Activated B cell treated with CpG ODN at 0.5 μM for 24 hours (primary cell): ENCODE results near the gene TLK1. TPM values are rescaled to one million over a fixed set of nuclear protein-coding genes. Genes with fewer than 3 reads are reported as not detected.
A peak's percentile ranks its signal among the peaks of the same experiment; 100 is the strongest.

Experiments used
- ATAC-seq: fragments of 200-7000 bp; cut with Tn5 transposase; one replicate; pipeline ENCODE4 v1.10.0; 2021; ENCODE audit warnings: low read depth, mild to moderate bottlenecking, moderate library complexity
- CTCF ChIA-PET: fragments of 350-600 bp; sonication (Branson Sonifier 250); formaldehyde crosslinking; loops from one replicate; lab custom pipeline; 2021; ENCODE audit warnings: antibody characterized with exemption; lab: Charles Lee
- POLR2A ChIA-PET: fragments of 350-600 bp; sonication (Branson Sonifier 250); formaldehyde crosslinking; loops from one replicate; lab custom pipeline; 2021; ENCODE audit warnings: antibody characterized with exemption; lab: Charles Lee
- DNase-seq: peaks from one replicate; pipeline ENCODE4 v3.0.0; 2022
- H3K27ac Mint-ChIP-seq: one replicate; pipeline ENCODE4 v1.8.0; 2020; ENCODE audit warnings: mixed read lengths
- H3K27me3 Mint-ChIP-seq: one replicate; pipeline ENCODE4 v1.8.0; 2021; ENCODE audit warnings: mixed read lengths
- H3K36me3 Mint-ChIP-seq: one replicate; pipeline ENCODE4 v1.8.0; 2021; ENCODE audit warnings: low read depth, mixed read lengths
- H3K4me1 Mint-ChIP-seq: one replicate; pipeline ENCODE4 v1.8.0; 2021; ENCODE audit warnings: mixed read lengths
- H3K4me3 Mint-ChIP-seq: one replicate; pipeline ENCODE4 v1.8.0; 2020; ENCODE audit warnings: mild to moderate bottlenecking, mixed read lengths
- H3K9me3 Mint-ChIP-seq: one replicate; pipeline ENCODE4 v1.8.0; 2020; ENCODE audit warnings: mixed read lengths
- intact Hi-C: fragments of 100-400 bp; cut with micrococcal nuclease; formaldehyde crosslinking; loops from one replicate; pipeline ENCODE4 v1.15.1; 2024
- total RNA-seq: library from RNA; stranded (reverse); gene quantifications from 2 replicates; pipeline ENCODE4 v1.2.3, GENCODE V29; 2022
- TF ChIP-seq, protein P1 (sequence below): fragments of 200-600 bp; IDR thresholded peaks from one replicate; pipeline ENCODE4 v1.8.0; 2022; ENCODE audit warnings: antibody characterized with exemption, mild to moderate bottlenecking

TLK1 gene
- total RNA-seq, 1 donor from 2014 or later: 125 TPM

DNA sequence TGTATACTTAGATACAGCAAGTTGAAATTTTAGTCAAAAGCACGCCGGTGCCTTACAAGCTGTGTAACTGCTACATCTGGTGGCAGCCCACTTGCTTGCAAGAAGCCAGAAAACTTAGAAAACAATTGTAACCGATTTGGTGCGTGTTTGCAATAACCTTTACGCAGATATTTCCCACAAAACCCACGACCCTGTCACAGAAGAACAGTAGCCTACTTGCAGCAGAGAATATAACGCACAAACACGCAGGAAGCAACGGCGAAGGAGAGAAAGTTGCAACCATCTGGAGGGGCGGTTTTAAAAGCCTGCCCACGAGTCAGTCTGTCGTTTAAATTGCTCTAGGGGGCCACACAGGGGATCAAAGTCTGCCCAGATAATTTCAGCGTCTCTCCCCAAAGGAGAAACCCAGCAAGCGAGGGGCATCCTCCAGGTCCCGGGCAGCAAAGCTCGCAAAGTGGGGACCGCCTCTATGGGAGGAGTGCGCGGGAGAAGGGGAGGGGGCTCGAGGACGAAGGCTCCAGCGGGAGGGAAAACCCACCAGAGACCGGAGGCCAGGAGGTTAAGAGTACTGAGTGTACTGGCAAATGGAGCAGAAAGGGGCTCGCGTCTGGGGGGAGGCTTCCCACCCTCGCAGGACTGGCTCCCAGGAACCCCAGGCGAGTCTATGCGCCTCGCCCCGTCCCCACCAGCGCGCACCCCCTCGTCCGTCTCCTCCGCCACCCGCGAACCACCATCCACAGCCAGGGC, 1.1 kb downstream of the TLK1 start:
- CTCF ChIA-PET: interaction anchor here (0.7 to 8.9 kb wide), 5 partner anchors 73 to 258 kb away, joined by 3 to 51 read pairs (median 5); no protein-coding TSS in a partner anchor
- H3K27ac Mint-ChIP-seq: peak overlapping the region; percentile 91
- peaks cover 66% of the 10 kb centered on the region for H3K4me1 Mint-ChIP-seq

GRCh38 chr2:171158790-171159371, 1.8 kb downstream of the TLK1 start:
- Mint-ChIP-seq H3K9me3 (no peaks in the 10 kb centered on the region), H3K27ac (peak overlapping the region; percentile 91), H3K4me1 (peaks cover 72% of the 10 kb centered on the region), H3K4me3 (peak overlapping the region; percentile 92), H3K36me3 (peaks cover 10% of the 10 kb centered on the region), H3K27me3 (no peaks in the 10 kb centered on the region)
- ChIA-PET POLR2A (interaction anchor here (0.5 to 3.8 kb wide), 14 partner anchors 151 to 881 kb away, joined by 3 to 40 read pairs (median 6); partner anchors contain the start of genes DCAF17, GORASP2 and METTL8), CTCF (interaction anchor here (0.8 to 8.9 kb wide), 4 partner anchors 72 to 258 kb away, joined by 3 to 51 read pairs (median 9); no protein-coding TSS in a partner anchor)
- TF ChIP-seq, protein P1, sequence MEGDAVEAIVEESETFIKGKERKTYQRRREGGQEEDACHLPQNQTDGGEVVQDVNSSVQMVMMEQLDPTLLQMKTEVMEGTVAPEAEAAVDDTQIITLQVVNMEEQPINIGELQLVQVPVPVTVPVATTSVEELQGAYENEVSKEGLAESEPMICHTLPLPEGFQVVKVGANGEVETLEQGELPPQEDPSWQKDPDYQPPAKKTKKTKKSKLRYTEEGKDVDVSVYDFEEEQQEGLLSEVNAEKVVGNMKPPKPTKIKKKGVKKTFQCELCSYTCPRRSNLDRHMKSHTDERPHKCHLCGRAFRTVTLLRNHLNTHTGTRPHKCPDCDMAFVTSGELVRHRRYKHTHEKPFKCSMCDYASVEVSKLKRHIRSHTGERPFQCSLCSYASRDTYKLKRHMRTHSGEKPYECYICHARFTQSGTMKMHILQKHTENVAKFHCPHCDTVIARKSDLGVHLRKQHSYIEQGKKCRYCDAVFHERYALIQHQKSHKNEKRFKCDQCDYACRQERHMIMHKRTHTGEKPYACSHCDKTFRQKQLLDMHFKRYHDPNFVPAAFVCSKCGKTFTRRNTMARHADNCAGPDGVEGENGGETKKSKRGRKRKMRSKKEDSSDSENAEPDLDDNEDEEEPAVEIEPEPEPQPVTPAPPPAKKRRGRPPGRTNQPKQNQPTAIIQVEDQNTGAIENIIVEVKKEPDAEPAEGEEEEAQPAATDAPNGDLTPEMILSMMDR: no peak
- no peak for ATAC-seq
- no peak for DNase-seq
- intact Hi-C loops: loop anchor here (1.0 to 5.0 kb wide), 5 partner anchors 9 to 257 kb away; no protein-coding TSS in a partner anchor

More for the DNA sequence above, 1.1 kb downstream of the TLK1 start:
- DNase-seq: no peak
- peak overlapping the region; percentile 92 for H3K4me3 Mint-ChIP-seq
- TF ChIP-seq, protein P1: no peak
- H3K36me3 Mint-ChIP-seq: peaks cover 10% of the 10 kb centered on the region
- peak; percentile 13 for ATAC-seq
- POLR2A ChIA-PET: interaction anchor here (0.5 to 3.8 kb wide), 18 partner anchors 73 to 840 kb away, joined by 3 to 40 read pairs (median 6); partner anchors contain the start of genes DCAF17, GORASP2 and METTL8
- H3K27me3 Mint-ChIP-seq: no peaks in the 10 kb centered on the region
- intact Hi-C loops: loop anchor here (1.0 to 10.0 kb wide), 13 partner anchors 9 to 1398 kb away; partner anchors contain the start of genes DCAF17, DYNC1I2, GORASP2 and PDK1
- no peaks in the 10 kb centered on the region for H3K9me3 Mint-ChIP-seq

GRCh38 chr2:171158036-171158789, 2.5 kb downstream of the TLK1 start:
- CTCF ChIA-PET: interaction anchor here (1.1 to 8.9 kb wide), 5 partner anchors 72 to 276 kb away, joined by 3 to 51 read pairs (median 5); partner anchors contain the start of genes DCAF17 and METTL8
- peaks cover 10% of the 10 kb centered on the region for H3K36me3 Mint-ChIP-seq
- no peaks in the 10 kb centered on the region for H3K27me3 Mint-ChIP-seq
- ATAC-seq: no peak
- no peaks in the 10 kb centered on the region for H3K9me3 Mint-ChIP-seq
- POLR2A ChIA-PET: interaction anchor here (0.5 to 3.8 kb wide), 10 partner anchors 160 to 881 kb away, joined by 3 to 40 read pairs (median 5); partner anchors contain the start of genes DCAF17 and METTL8
- H3K4me3 Mint-ChIP-seq: peak overlapping the region; percentile 92
- DNase-seq: no peak
- H3K4me1 Mint-ChIP-seq: peaks cover 69% of the 10 kb centered on the region
- H3K27ac Mint-ChIP-seq: no peak overlapping the region
- TF ChIP-seq, protein P1: no peak
- intact Hi-C loops: loop anchor here (5.0 kb wide), 2 partner anchors 71 to 101 kb away; no protein-coding TSS in a partner anchor

DNA sequence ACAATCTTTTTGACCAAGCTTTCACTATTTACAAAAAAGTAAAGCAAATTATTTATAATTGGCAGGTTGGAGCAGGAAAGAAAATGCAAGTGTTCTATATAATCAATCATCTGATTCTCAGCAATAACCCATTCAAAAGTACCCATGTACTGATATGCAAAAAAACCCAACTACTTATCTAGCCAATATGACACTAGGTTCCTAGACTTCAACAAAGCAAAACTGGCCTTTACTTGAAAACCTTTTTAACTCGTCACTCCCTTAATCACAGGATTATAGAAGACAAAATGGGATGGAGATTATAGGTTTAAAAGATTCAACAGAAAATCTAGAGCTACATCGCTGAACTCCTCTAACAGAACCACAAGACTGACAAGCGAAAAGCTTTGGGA, 3.6 kb downstream of the TLK1 start:
- Mint-ChIP-seq H3K27me3 (no peaks in the 10 kb centered on the region), H3K27ac (no peak overlapping the region), H3K4me1 (peaks cover 71% of the 10 kb centered on the region), H3K9me3 (no peaks in the 10 kb centered on the region), H3K36me3 (peaks cover 10% of the 10 kb centered on the region), H3K4me3 (no peak overlapping the region)
- ChIA-PET CTCF (interaction anchor here (0.7 to 8.9 kb wide), 5 partner anchors 185 to 277 kb away, joined by 3 to 51 read pairs (median 4); partner anchors contain the start of genes DCAF17, GORASP2 and METTL8), POLR2A (interaction anchor here (1.2 to 3.2 kb wide), 2 partner anchors 161 to 277 kb away, joined by 4 to 23 read pairs; partner anchors contain the start of genes DCAF17 and METTL8)
- intact Hi-C loops: loop anchor here (5.0 kb wide), 2 partner anchors 70 to 100 kb away; no protein-coding TSS in a partner anchor
- TF ChIP-seq, protein P1: no peak
- DNase-seq (no peak), ATAC-seq (no peak)
